ENCODE measurements around the gene PCIF1.
A peak's percentile ranks its signal among the peaks of the same experiment; 100 is the strongest.
"Not testable (repeated sequence)": the region's sequence is repeated elsewhere in the genome, so short reads cannot be mapped to it uniquely, and the experiment has no call there.

PCIF1 gene

DNA sequence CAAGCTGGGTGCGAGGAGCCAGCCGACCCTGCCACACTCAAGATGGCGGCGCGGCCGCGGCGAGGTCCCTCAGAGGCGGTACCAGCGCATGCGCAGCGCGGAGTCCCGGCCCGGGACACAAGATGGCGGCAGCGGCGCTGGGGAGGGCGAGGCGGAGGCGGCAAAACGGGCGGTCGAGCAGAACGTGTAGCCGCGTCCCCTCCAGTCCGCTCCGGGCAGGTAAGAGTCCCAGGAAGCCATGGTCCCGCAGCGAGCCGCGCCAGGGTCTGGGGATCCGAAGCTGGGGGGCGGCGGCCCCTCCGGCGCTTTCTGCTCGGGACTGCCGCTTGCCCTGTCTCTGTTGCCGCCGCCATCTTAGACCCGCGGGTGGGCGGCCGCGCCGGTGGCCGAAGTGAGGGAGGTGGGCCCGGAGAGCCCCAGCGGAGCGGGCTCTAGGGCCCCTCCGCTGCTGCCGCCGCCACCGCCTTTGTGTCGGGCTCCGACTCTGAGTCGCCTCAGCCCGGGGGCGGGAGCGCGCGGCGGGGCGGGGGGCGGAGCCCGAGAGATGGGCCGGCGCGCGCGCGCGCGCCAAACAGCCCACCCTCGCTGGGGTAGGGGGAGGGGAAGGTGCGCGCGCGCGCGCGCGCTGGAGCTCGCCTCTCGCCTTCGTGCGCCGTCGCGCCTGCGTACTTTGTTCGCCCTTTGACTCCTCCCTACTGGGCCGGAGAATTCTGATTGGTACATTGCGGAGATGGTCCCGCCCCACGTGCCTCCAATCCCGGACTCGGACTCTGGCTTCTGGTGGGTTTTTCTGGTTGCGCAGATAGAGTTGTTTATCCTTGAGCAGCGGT is at the start of gene PCIF1:
TSS of gene PCIF1 (plus strand) at position 98 of the 830 bp plus-strand sequence. CDS start 4,317 bp downstream, outside the sequence.
- peak; percentile 83 for DNase-seq (ENCODE audit: low read depth)

DNA sequence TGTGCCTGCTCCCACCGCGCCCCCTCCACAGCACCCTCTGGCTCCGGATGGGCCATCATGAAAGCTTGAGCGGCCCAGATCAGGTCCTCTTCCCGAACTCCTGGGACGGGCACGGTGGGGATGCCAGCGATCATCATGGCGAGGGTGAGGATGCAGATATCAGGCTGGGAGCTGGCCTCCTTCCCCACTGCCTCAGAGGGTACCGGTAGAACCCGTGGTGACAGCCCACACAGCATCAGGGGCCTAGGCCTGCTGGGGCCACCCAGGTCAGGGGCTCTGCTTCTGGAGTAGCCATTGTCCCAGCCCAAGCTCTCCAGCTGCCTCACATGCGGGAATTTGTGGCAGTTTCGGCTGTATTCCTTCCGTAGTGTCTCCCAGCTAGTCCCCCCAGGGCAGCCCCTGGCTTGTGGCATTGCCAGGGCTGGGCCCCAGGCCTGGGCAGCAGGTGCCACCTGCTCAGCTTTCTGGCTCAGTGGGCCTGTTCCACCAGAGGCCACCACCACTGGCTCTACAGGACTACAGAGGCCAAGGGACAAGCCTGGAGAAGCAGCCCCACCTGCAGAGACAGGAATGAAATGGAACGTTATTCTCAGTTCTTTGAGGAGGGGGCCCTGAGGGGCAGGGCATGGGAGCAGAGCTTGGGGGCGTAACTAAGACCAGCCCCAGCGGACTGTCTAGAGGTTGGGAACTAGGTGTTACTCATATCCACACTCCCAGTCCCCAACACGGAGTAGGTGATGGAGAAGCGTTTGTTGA is 47.7 kb upstream of the PCIF1 start:
- no peak for DNase-seq (ENCODE audit: low read depth)

DNA sequence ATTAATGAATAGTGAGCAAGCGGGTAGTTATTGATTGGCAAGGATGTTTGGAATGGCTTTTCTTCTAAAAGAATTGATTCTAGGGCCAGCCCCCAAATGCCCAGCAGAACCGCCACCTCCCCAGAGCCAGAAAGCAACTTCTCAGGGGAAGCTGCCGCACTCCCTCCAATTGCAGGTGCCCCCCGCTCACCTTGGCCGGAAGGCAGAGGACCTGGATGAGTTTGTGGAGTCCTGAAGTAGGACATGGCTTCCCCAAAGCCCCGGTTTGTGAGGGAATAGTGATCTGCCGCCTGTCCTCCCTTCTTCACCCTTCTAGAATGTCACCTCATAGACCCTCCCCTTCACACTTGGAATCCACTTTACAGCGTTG is 47.2 kb upstream of the PCIF1 start, which contains the start of gene SPATA25:
TSS of gene SPATA25 (minus strand) at position 277 of the 370 bp plus-strand sequence. CDS start at position 245, 32 bp downstream.
- no peak for DNase-seq (ENCODE audit: low read depth)

GRCh38 chr20:45888681-45889080 is 45.8 kb upstream of the PCIF1 start:
- no peak for DNase-seq (ENCODE audit: low read depth)

GRCh38 chr20:45890077-45890984 is 44.2 kb upstream of the PCIF1 start:
- no peak for DNase-seq (ENCODE audit: low read depth)

GRCh38 chr20:45890985-45891983 is 43.2 kb upstream of the PCIF1 start, which contains the start of the genes CTSA and NEURL2:
Gene CTSA, plus strand, starts transcription at chr20:45891335. Its CDS starts 234 bp downstream, at chr20:45891569.
Gene NEURL2, minus strand, starts transcription at chr20:45891208. Its CDS starts 217 bp downstream, at chr20:45890991.
- no peak for DNase-seq (ENCODE audit: low read depth)

DNA sequence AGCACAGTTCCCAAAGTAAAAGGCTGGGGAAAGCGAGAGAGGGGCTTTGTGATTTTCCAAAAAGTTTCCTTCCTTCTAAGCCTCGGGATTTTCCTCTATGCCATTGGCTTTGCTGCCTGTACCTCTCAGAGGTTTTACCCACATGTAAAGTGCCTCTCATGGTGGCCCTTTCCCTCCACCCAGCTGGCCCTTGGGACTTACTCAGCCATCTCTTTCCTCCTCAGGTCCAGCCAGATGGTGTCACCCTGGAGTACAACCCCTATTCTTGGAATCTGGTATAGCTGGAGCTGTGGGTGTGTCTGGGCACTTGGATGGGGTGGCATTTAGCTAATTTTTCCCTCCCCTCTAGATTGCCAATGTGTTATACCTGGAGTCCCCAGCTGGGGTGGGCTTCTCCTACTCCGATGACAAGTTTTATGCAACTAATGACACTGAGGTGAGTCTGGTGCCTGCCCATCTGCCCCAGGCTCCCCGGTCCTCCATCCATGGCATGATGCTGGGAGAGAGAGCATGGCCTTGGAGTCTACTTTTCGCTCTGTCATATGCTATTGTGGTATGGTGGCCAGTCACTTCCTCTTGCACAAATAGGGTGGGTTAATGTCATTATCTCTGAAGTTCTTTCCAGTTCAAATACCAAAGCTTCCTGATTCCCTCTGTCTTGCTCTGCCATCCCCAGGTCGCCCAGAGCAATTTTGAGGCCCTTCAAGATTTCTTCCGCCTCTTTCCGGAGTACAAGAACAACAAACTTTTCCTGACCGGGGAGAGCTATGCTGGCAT is 42.2 kb upstream of the PCIF1 start:
- no peak for DNase-seq (ENCODE audit: low read depth)

- no peak for DNase-seq (ENCODE audit: low read depth)
These were observed 41.5 kb upstream of the PCIF1 start for GRCh38 chr20:45892828-45893500.

GRCh38 chr20:45893831-45894230 is 40.7 kb upstream of the PCIF1 start:
- DNase-seq (ENCODE audit: low read depth), result no peak

- DNase-seq (ENCODE audit: low read depth), result no peak
These were observed 39.7 kb upstream of the PCIF1 start for GRCh38 chr20:45894797-45895196.

DNA sequence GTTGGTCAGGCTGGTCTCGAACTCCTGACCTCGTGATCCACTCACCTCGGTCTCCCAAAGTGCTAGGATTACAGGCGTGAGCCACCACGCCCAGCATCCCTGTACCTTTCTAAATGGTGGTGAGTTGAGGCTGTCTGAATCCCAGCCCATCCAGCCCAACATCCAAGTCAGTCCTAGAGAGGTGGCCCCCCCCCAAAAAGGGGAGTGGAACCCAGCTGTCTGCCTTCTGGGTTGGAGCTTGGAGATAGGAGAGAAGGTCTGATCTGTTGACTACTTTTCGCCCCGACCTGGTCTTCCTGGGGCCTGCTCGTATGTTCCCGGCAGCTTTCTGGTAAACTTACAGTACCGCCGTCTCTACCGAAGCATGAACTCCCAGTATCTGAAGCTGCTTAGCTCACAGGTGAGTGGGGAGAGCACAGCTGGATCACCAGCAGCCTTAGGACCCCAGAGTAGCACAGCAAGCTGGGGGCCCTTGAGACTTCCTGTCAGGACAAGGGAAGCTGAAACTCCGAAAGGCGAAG is 37.8 kb upstream of the PCIF1 start:
- DNase-seq (ENCODE audit: low read depth), result no peak

GRCh38 chr20:45897289-45897688 is 37.2 kb upstream of the PCIF1 start:
- DNase-seq (ENCODE audit: low read depth), result no peak

- DNase-seq (ENCODE audit: low read depth), result no peak
These were observed 36.8 kb upstream of the PCIF1 start for GRCh38 chr20:45897692-45898091.

- no peak for DNase-seq (ENCODE audit: low read depth)
These were observed 36.2 kb upstream of the PCIF1 start for GRCh38 chr20:45898285-45898684.

- DNase-seq (ENCODE audit: low read depth), result no peak
These were observed 35.2 kb upstream of the PCIF1 start for GRCh38 chr20:45899046-45899835.

DNA sequence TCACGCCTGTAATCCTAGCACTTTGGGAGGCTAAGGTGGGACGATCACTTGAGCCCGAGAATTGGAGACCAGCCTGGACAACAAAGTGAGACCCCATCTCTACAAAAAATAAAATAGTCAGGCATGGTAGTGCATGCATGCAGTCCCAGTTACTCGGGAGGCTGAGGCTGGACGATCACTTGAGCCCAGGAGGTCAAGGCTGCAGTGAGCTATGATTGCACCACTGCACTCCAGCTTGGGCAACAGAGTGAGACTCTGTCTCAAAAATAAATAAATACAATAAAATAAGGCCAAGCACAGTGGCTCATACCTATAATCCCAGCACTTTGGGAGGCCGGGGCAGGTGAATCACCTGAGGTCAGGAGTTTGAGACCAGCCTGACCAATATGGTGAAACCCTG is 33.2 kb upstream of the PCIF1 start:
- DNase-seq (ENCODE audit: low read depth), result not testable (repeated sequence)

DNA sequence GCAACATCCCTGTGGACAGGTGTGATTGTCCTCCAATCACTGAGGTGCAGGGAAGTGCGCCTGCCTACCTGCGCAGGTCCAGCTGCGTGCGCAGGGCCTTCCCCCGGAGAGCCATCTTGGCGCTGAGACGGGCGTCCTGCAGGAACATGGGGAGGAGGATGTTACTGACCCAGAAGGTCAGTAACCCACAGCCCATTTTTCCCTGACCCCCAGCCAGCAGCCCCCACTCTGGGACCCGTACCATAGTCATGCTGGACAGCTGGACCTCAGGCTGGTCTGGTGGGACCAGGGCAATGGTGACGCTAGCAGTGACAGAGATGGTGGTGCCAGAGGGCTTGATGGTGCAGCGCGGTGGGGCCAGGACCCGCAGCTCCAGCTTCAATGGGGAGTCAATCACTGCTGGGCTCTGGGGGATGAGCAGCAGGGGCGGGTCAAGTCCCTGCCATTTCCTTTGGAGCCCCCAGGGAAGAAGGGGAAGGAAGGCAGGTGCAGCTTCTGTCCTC is 32.2 kb upstream of the PCIF1 start:
- no peak for DNase-seq (ENCODE audit: low read depth)
